Subcutaneous adipose tissue (tissue), 4 donors: Measurements from ENCODE around the gene PCTP. TPM values are rescaled to one million over a fixed set of nuclear protein-coding genes. Genes with fewer than 3 reads are reported as not detected.

Experiments
- total RNA-seq, 4 donors: library from RNA; depleted of rRNA; stranded (reverse); fragments of >200 nt; gene quantifications; one replicate each; pipeline ENCODE4 v1.1.0, GENCODE V29; 2016
- TF ChIP-seq, protein P1 (sequence below): fragments of 450-650 bp; IDR thresholded peaks from one replicate; pipeline ENCODE4 v1.5.1; 2016; ENCODE audit warnings: low read depth, mild to moderate bottlenecking, control low read depth, antibody characterized with exemption, moderate library complexity

Gene PCTP
- total RNA-seq, 4 donors from 2014 or later: 24.9 to 32.3 (median 26.5) TPM

- TF ChIP-seq, protein P1, sequence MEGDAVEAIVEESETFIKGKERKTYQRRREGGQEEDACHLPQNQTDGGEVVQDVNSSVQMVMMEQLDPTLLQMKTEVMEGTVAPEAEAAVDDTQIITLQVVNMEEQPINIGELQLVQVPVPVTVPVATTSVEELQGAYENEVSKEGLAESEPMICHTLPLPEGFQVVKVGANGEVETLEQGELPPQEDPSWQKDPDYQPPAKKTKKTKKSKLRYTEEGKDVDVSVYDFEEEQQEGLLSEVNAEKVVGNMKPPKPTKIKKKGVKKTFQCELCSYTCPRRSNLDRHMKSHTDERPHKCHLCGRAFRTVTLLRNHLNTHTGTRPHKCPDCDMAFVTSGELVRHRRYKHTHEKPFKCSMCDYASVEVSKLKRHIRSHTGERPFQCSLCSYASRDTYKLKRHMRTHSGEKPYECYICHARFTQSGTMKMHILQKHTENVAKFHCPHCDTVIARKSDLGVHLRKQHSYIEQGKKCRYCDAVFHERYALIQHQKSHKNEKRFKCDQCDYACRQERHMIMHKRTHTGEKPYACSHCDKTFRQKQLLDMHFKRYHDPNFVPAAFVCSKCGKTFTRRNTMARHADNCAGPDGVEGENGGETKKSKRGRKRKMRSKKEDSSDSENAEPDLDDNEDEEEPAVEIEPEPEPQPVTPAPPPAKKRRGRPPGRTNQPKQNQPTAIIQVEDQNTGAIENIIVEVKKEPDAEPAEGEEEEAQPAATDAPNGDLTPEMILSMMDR: no peak
Observed at GRCh38 chr17:55765472-55765871, 14.6 kb downstream of the PCTP start.

- TF ChIP-seq, protein P1: no peak
Observed at GRCh38 chr17:55768936-55769624, 18.2 kb downstream of the PCTP start.

- TF ChIP-seq, protein P1: no peak
Observed at GRCh38 chr17:55769625-55770000, 18.8 kb downstream of the PCTP start.

GRCh38 chr17:55770196-55770870 is 19.5 kb downstream of the PCTP start:
- TF ChIP-seq, protein P1: no peak

DNA sequence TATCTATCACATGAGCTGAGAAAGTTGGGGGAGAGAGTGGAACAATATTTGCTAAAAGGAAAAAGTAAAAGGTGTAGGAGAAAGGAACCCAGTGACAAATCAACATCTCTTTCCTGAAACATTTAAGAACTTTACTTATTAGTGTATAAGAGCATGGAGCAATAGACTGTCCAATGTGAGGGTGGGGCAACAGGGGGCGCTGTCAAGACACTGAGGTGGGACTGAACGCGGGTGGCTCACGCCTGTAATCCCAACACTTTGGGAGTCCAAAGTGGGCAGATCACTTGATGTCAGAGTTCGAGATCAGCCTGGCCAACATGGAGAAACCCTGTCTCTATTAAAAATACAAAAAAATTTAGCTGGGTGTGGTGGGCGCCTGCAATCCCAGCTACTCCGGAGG is 21.2 kb downstream of the PCTP start:
- TF ChIP-seq, protein P1: no peak

GRCh38 chr17:55773671-55774070 is 22.8 kb downstream of the PCTP start:
- TF ChIP-seq, protein P1: no peak

DNA sequence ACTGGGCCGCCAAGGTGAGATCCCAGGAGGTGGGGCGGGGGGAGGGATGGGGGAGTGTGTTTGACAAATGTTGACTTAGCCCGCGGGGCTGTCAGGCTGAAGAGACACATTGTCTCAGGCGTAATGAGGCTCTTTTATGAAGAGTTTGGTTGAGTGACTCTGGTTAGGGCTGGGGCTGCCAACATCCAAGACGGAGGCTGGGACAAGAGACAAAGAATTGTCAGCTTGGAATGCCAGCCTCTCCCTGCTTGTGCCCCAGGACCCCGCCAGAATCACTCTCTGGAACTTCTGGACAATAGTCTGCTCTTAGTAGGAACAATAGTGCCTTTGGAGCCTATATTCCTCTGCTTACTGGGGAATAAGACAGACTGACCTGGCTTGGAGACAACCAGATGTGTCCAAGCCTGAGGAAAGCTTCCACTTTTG is 24.0 kb downstream of the PCTP start:
- TF ChIP-seq, protein P1: no peak
